Cardiac muscle cell (in vitro differentiated cells and primary cell): ENCODE measurements around the gene MRPL41. TPM values are rescaled to one million over a fixed set of nuclear protein-coding genes. Genes with fewer than 3 reads are reported as not detected.
"Not testable (repeated sequence)": the region's sequence is repeated elsewhere in the genome, so short reads cannot be mapped to it uniquely, and the experiment has no call there.

Experiments
- DNase-seq, 2 donors: peaks; one replicate each; pipeline versions ENCODE4 v3.0.0 to v3.0.0-alpha.2; 2010 to 2017; ENCODE audit warnings: low read depth in 1 of 2, low spot score in 1 of 2
- H3K27ac ChIP-seq: fragments of 200-600 bp; sonication (generic); 2 replicates; pipeline ENCODE4 v1.5.1; 2016
- H3K27me3 ChIP-seq: fragments of 200-600 bp; sonication (generic); 2 replicates; pipeline ENCODE4 v1.6.0; 2016; ENCODE audit warnings: control low read depth
- H3K36me3 ChIP-seq: fragments of 200-600 bp; sonication (generic); 2 replicates; pipeline ENCODE4 v1.5.1; 2016; ENCODE audit warnings: control low read depth
- H3K4me1 ChIP-seq: fragments of 200-600 bp; sonication (generic); 2 replicates; pipeline ENCODE4 v1.8.1; 2017; ENCODE audit warnings: low read depth, mild to moderate bottlenecking, mixed run types
- H3K4me3 ChIP-seq: fragments of 200-600 bp; sonication (generic); 2 replicates; pipeline ENCODE4 v1.5.1; 2016; ENCODE audit warnings: mild to moderate bottlenecking
- H3K9me3 ChIP-seq: fragments of 200-600 bp; sonication (generic); 2 replicates; pipeline ENCODE4 v1.5.1; 2017; ENCODE audit warnings: low read depth, mild to moderate bottlenecking, control low read depth
- polyA plus RNA-seq: library from polyadenylated mRNA; unstranded; fragments of >200 nt; fragmentation: Nextera tagmentation; extraction: Ambion mirVana; gene quantifications from 2 replicates; pipeline ENCODE4 v1.2.1, GENCODE V29; 2016
- total RNA-seq: library from RNA; depleted of rRNA; stranded (reverse); fragments of >200 nt; gene quantifications from 2 replicates; pipeline ENCODE4 v1.2.3, GENCODE V29; 2016
- TF ChIP-seq, protein P1 (sequence below): IDR thresholded peaks from 2 replicates; pipeline ENCODE4 v1.5.1; 2012; ENCODE audit warnings: low read depth, mild to moderate bottlenecking, low read length

MRPL41 gene
- total and polyA plus RNA-seq, 2 experiments from 2014 or later, result 70.2 to 111 TPM

DNA sequence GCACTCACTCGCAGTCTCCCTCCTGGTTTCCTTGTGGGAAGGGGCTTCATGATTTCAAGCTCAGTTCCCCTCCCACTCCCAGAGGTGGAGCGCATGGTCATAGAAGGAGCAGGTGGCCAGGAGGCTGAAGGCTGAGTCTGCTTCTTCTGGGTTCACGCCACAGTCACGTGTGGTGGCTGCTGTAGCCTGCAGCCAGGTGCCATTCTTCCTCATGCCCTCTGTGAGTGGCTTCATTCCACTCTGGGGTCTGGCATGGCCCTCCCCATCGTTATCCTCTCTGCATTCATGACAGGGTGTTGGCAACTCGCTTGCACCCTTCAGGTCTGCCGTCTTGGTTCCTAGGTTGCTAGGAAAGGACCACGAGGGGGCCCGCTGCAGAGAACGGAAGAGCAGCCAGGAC lies 3.5 kb downstream of the MRPL41 start:
- no peak overlapping the region for H3K4me3 ChIP-seq
- H3K27ac ChIP-seq, result no peak overlapping the region
- TF ChIP-seq, protein P1, sequence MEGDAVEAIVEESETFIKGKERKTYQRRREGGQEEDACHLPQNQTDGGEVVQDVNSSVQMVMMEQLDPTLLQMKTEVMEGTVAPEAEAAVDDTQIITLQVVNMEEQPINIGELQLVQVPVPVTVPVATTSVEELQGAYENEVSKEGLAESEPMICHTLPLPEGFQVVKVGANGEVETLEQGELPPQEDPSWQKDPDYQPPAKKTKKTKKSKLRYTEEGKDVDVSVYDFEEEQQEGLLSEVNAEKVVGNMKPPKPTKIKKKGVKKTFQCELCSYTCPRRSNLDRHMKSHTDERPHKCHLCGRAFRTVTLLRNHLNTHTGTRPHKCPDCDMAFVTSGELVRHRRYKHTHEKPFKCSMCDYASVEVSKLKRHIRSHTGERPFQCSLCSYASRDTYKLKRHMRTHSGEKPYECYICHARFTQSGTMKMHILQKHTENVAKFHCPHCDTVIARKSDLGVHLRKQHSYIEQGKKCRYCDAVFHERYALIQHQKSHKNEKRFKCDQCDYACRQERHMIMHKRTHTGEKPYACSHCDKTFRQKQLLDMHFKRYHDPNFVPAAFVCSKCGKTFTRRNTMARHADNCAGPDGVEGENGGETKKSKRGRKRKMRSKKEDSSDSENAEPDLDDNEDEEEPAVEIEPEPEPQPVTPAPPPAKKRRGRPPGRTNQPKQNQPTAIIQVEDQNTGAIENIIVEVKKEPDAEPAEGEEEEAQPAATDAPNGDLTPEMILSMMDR, result no peak
- no peaks in the 10 kb centered on the region for H3K27me3 ChIP-seq
- H3K4me1 ChIP-seq, result peaks cover under 1% of the 10 kb centered on the region
- H3K36me3 ChIP-seq, result peaks cover 15% of the 10 kb centered on the region
- DNase-seq, result no peak
- H3K9me3 ChIP-seq, result no peaks in the 10 kb centered on the region

DNA sequence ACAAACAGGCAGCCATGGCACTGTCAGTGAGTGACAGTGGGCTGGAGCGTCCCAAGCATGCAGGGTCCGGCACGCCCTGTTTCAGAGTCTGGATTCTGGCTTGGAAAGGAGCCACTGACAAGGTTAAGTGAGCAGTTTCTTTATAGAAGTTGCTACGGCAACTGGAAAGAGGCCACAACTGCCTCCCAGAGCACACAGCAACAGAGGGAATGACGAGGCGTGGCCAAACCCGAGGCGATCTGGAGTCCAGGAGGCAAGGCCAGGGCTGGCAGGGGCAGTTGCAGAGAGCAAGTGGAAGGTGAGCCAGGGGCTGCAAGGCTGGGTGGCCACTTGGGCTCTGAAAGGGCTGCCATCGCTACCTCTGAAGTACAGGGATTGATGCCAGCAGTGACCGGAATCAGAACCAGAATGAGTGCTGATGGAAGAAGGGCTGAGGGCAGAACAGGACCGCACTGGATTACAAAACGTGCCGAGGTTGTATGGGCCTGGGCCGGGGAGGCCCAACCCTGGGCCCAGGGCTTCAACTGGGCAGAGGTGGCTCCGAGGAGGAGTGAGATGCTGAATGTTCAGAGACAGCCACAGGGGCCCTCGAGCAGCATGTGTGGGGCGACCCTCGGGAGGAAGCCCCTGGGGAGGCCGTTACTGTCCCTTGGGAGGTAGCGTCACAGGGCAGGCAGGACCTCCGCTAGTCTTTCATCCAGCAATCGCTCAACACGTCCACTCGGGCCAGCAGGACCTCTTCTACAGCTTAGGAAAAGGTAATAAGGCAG lies 4.6 kb downstream of the MRPL41 start:
- Histone ChIP-seq H3K36me3 (peaks cover 15% of the 10 kb centered on the region), H3K27ac (no peak overlapping the region)

DNA sequence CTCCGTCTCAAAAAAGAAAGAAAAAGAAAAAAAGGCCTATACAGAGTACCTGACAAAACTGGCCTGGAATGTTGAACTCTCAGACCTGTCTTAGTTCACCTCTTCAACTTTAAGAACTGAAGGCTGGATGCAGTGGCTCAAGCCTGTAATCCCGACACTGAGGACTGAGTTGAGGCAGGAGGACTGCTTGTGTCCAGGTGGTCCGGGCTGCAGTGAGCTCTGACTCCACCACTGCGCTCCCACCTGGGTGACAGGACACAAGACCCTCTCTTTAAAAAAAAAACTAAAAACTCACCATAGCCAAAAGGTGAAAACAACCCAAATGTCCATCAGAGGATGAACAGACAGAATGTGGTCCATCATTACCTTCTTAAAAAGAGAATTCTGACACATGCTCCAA lies 6.4 kb downstream of the MRPL41 start:
- TF ChIP-seq, protein P1, result no peak
- Histone ChIP-seq H3K4me1 (no peaks in the 10 kb centered on the region), H3K27ac (no peak overlapping the region), H3K9me3 (no peaks in the 10 kb centered on the region), H3K4me3 (no peak overlapping the region), H3K27me3 (no peaks in the 10 kb centered on the region), H3K36me3 (peaks cover 15% of the 10 kb centered on the region)
- no peak for DNase-seq

More for the DNA sequence above, 4.6 kb downstream of the MRPL41 start:
- Histone ChIP-seq H3K27me3 (no peaks in the 10 kb centered on the region), H3K4me3 (no peak overlapping the region), H3K4me1 (no peaks in the 10 kb centered on the region), H3K9me3 (no peaks in the 10 kb centered on the region)
- DNase-seq, result peak in 1 of 2 donors; percentile 18
- TF ChIP-seq, protein P1, result no peak

DNA sequence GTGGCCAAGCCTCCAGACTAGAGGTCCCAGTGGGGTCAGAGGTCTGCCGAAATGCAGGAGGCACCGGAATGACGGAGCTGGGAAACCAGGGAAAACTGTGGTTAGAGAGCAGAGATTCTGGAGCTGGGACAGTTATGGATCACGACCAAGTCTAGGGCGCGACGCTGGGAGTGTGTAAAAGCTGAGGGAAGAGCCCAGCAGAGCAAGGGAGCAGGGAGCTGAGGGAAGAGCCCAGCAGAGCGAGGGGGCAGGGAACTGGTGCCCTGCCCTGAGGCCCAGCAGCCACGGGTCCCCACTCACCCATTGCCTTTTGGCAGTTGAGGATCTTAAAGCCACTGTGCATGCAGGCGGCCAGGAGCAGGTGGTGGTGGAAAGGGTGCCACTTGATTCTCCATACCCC lies 12.5 kb downstream of the MRPL41 start:
- Histone ChIP-seq H3K27ac (no peak overlapping the region), H3K9me3 (no peaks in the 10 kb centered on the region), H3K27me3 (no peaks in the 10 kb centered on the region), H3K4me3 (no peak overlapping the region), H3K36me3 (peaks cover 6% of the 10 kb centered on the region), H3K4me1 (no peaks in the 10 kb centered on the region)
- no peak for DNase-seq
- TF ChIP-seq, protein P1, result no peak

DNA sequence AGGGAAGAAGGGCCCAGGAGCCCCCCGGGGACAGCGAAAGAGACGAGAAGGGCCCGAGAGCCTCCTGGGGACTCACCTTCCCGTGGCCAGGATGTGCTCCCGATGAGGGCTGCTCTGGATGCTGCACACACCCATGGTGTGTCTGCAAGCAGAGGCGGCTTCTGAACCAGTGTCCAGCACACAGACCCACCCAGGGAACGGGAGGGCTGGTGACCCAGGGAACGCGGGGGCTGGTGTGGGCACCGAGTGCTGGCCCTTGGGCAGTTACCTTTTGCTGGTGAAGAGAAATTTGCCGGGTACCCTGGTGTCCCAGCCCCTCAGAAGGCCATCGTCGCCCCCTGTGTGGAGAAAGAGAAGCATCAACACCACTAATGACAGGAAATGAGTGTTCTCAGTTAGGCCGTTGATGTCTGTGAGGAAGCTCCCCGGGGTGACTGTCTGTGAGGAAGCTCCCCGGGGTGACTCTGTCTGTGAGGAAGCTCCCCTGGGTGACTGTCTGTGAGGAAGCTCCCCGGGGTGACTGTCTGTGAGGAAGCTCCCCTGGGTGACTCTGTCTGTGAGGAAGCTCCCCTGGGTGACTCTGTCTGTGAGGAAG lies 13.2 kb downstream of the MRPL41 start:
- Histone ChIP-seq H3K9me3 (no peaks in the 10 kb centered on the region), H3K36me3 (peaks cover 6% of the 10 kb centered on the region), H3K27me3 (no peaks in the 10 kb centered on the region), H3K4me3 (no peak overlapping the region), H3K4me1 (no peaks in the 10 kb centered on the region), H3K27ac (no peak overlapping the region)
- DNase-seq, result no peak
- TF ChIP-seq, protein P1, result no peak

DNA sequence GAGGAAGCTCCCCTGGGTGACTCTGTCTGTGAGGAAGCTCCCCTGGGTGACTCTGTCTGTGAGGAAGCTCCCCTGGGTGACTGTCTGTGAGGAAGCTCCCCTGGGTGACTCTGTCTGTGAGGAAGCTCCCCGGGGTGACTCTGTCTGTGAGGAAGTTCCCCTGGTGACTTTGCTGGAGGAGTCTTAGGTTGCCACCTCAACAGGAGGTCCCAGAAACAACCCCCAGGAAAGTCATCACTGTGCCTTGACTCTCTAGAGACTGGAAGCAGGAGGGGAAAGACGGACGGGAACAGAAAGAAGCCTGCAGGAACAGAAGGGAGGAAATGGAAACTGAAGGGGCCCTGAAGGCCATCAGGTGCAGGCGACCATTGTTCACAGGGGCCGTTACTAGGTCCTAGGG lies 16.8 kb downstream of the MRPL41 start:
- H3K27me3 ChIP-seq, H3K9me3 ChIP-seq, H3K27ac ChIP-seq, DNase-seq, H3K4me1 ChIP-seq, H3K4me3 ChIP-seq: not testable (repeated sequence)
- peaks cover 17% of the 10 kb centered on the region for H3K36me3 ChIP-seq
